T-helper 2 cell treated with Interferon-gamma antibody and Interleukin-4, amounts not matched to agents 100 ng/mL and 5 ng/mL, for 36 hours (primary cell): ENCODE results near the gene SNX10. TPM values are rescaled to one million over a fixed set of nuclear protein-coding genes. Genes with fewer than 3 reads are reported as not detected.

Experiments
- intact Hi-C: fragments of 100-400 bp; cut with micrococcal nuclease; formaldehyde crosslinking; loops from one replicate; pipeline ENCODE4 v1.15.1; 2023
- total RNA-seq: library from RNA; stranded (reverse); gene quantifications from 2 replicates; pipeline ENCODE4 v1.2.3, GENCODE V29; 2022

SNX10 gene
- total RNA-seq, 1 donor from 2014 or later: 56.2 TPM

- intact Hi-C loops: loop anchor here (1.0 kb wide), 6 partner anchors 75 to 474 kb away; partner anchors contain the start of gene SNX10
Measured at GRCh38 chr7:26365901-26366275, 74.2 kb downstream of the SNX10 start.

- intact Hi-C loops: no loop called here
Measured at GRCh38 chr7:26367219-26367711, 75.6 kb downstream of the SNX10 start.

GRCh38 chr7:26368542-26368941, 76.9 kb downstream of the SNX10 start:
- intact Hi-C loops: loop anchor here (2.0 kb wide), 1 partner anchor 132 kb away; no protein-coding TSS in a partner anchor

GRCh38 chr7:26369593-26369992, 77.9 kb downstream of the SNX10 start:
- intact Hi-C loops: loop anchor here (1.0 to 2.0 kb wide), 2 partner anchors 131 to 298 kb away; no protein-coding TSS in a partner anchor

- intact Hi-C loops: loop anchor here (10.0 kb wide), 1 partner anchor 495 kb away; the partner anchor contains the start of gene SKAP2
Measured at GRCh38 chr7:26370011-26370410, 78.3 kb downstream of the SNX10 start.

- intact Hi-C loops: loop anchor here (10.0 kb wide), 1 partner anchor 493 kb away; the partner anchor contains the start of gene SKAP2
Measured at GRCh38 chr7:26372249-26372648, 80.6 kb downstream of the SNX10 start.

- intact Hi-C loops: loop anchor here (10.0 kb wide), 1 partner anchor 492 kb away; the partner anchor contains the start of gene SKAP2
Measured at GRCh38 chr7:26372704-26373103, 81.0 kb downstream of the SNX10 start.

GRCh38 chr7:26374647-26375373, 83.1 kb downstream of the SNX10 start:
- intact Hi-C loops: loop anchor here (10.0 kb wide), 1 partner anchor 490 kb away; the partner anchor contains the start of gene SKAP2

GRCh38 chr7:26375726-26376174, 84.1 kb downstream of the SNX10 start:
- intact Hi-C loops: loop anchor here (10.0 kb wide), 1 partner anchor 489 kb away; the partner anchor contains the start of gene SKAP2

GRCh38 chr7:26376175-26376917, 84.7 kb downstream of the SNX10 start:
- intact Hi-C loops: loop anchor here (10.0 kb wide), 1 partner anchor 488 kb away; the partner anchor contains the start of gene SKAP2

GRCh38 chr7:26378016-26378415, 86.4 kb downstream of the SNX10 start:
- intact Hi-C loops: loop anchor here (10.0 kb wide), 1 partner anchor 487 kb away; the partner anchor contains the start of gene SKAP2

- intact Hi-C loops: loop anchor here (10.0 kb wide), 1 partner anchor 485 kb away; the partner anchor contains the start of gene SKAP2
Measured at GRCh38 chr7:26379711-26380110, 88.0 kb downstream of the SNX10 start.

- intact Hi-C loops: no loop called here
Measured at GRCh38 chr7:26381476-26382353, 90.1 kb downstream of the SNX10 start.

- intact Hi-C loops: no loop called here
Measured at GRCh38 chr7:26385240-26385639, 93.6 kb downstream of the SNX10 start.

- intact Hi-C loops: no loop called here
Measured at GRCh38 chr7:26387731-26388130, 96.1 kb downstream of the SNX10 start.

- intact Hi-C loops: no loop called here
Measured at GRCh38 chr7:26388256-26388655, 96.6 kb downstream of the SNX10 start.

- intact Hi-C loops: no loop called here
Measured at GRCh38 chr7:26390016-26390415, 98.4 kb downstream of the SNX10 start.

GRCh38 chr7:26393818-26394217, 102.2 kb downstream of the SNX10 start:
- intact Hi-C loops: no loop called here

- intact Hi-C loops: no loop called here
Measured at GRCh38 chr7:26397332-26397731, 105.7 kb downstream of the SNX10 start.

GRCh38 chr7:26397796-26398426, 106.2 kb downstream of the SNX10 start:
- intact Hi-C loops: no loop called here
